Parathyroid adenoma (tissue), 2 donors: Measurements from ENCODE around the gene MBOAT7.

Experiments
- H2AFZ ChIP-seq: fragments of 300-600 bp; sonication (generic); one replicate; pipeline ENCODE4 v1.7.0; 2017; ENCODE audit warnings: antibody characterized with exemption, mild to moderate bottlenecking
- H3K27ac ChIP-seq: fragments of 300-600 bp; sonication (generic); one replicate; pipeline ENCODE4 v1.7.0; 2017
- H3K27me3 ChIP-seq: fragments of 300-600 bp; sonication (generic); one replicate; pipeline ENCODE4 v1.7.0; 2017; ENCODE audit warnings: low read length; ENCODE audit not compliant: control insufficient read depth, insufficient read depth
- H3K36me3 ChIP-seq: fragments of 300-600 bp; sonication (generic); one replicate; pipeline ENCODE4 v1.7.0; 2017; ENCODE audit warnings: low read length; ENCODE audit not compliant: control insufficient read depth, insufficient read depth
- H3K4me1 ChIP-seq: fragments of 300-600 bp; sonication (generic); one replicate; pipeline ENCODE4 v1.7.0; 2017; ENCODE audit warnings: control low read depth
- H3K4me2 ChIP-seq: fragments of 300-600 bp; sonication (generic); one replicate; pipeline ENCODE4 v1.7.0; 2017; ENCODE audit warnings: low read length
- H3K4me3 ChIP-seq: fragments of 300-600 bp; sonication (generic); one replicate; pipeline ENCODE4 v1.7.0; 2017; ENCODE audit warnings: low read depth, low read length
- H3K79me2 ChIP-seq: fragments of 300-600 bp; sonication (generic); one replicate; pipeline ENCODE4 v1.7.0; 2017; ENCODE audit warnings: control low read depth
- H3K9ac ChIP-seq: fragments of 300-600 bp; sonication (generic); one replicate; pipeline ENCODE4 v1.7.0; 2017; ENCODE audit warnings: mild to moderate bottlenecking
- H3K9me3 ChIP-seq: fragments of 300-600 bp; sonication (generic); one replicate; pipeline ENCODE4 v1.7.0; 2017; ENCODE audit warnings: low read length; ENCODE audit not compliant: control insufficient read depth
- CTCF ChIP-seq: fragments of 300-600 bp; sonication (generic); IDR thresholded peaks from one replicate; pipeline ENCODE4 v1.7.0; 2017; ENCODE audit warnings: antibody characterized with exemption, mild to moderate bottlenecking
- donor health status: primary hyperparathyroidism.

MBOAT7 gene

GRCh38 chr19:54158812-54159351, 30.5 kb downstream of the MBOAT7 start:
- H3K9me3 ChIP-seq, result no peaks in the 10 kb centered on the region
- H3K4me2 ChIP-seq, result peak overlapping the region; percentile 68
- peaks cover 3% of the 10 kb centered on the region for H3K79me2 ChIP-seq
- H3K36me3 ChIP-seq, result no peaks in the 10 kb centered on the region
- TF ChIP-seq CTCF, result no peak
- H3K27me3 ChIP-seq, result no peaks in the 10 kb centered on the region
- peak overlapping the region; percentile 95 for H3K27ac ChIP-seq
- H2AFZ ChIP-seq, result peak overlapping the region; percentile 95
- peak overlapping the region; percentile 88 for H3K4me3 ChIP-seq
- H3K9ac ChIP-seq, result peak overlapping the region; percentile 40
- H3K4me1 ChIP-seq, result peaks cover 13% of the 10 kb centered on the region

DNA sequence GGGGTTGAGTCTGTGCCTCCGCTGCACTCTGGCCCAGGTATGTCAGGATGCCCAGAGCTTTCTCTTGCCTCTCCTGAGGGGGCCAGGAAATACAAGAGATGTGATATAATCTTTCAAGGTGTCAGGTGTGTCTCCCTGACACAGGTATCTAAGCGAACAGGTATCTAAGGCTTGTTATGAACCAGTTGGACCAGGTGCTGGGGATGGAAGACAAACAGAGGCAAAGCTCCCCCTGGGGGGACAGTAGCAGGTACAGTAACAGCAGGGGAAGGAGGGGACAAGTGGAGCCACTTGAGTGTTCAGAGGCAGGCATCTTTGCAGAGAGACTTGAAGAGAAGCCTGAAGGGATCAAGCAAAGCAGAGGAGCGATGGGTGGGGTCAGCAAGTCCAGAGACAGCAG, 32.4 kb downstream of the MBOAT7 start:
- H3K27me3 ChIP-seq, result no peaks in the 10 kb centered on the region
- H3K4me3 ChIP-seq, result no peak overlapping the region
- no peaks in the 10 kb centered on the region for H3K9me3 ChIP-seq
- H3K9ac ChIP-seq, result no peak overlapping the region
- H3K79me2 ChIP-seq, result peaks cover 3% of the 10 kb centered on the region
- no peak overlapping the region for H3K4me2 ChIP-seq
- peaks cover 13% of the 10 kb centered on the region for H3K4me1 ChIP-seq
- H2AFZ ChIP-seq, result no peak overlapping the region
- no peaks in the 10 kb centered on the region for H3K36me3 ChIP-seq
- no peak for TF ChIP-seq CTCF
- no peak overlapping the region for H3K27ac ChIP-seq

DNA sequence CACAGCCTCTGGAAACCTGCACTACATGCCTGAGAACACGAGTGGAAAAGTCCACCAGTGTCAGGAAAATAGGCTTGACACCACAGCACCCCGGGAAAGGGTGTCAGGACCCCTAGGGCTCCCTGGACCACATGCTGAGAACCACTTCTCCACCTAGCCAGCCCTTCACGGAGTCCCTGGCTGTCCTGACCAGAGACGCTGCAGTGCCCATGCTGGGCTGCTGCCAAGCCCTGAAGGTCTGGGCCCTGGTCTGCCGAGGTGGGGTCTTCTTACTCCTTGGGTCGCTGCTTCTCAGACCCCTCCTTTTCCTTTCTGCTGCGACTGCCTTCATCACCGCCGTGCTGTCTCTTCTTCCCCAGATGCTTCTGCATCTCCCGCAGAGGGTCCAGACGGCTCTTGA, 32.9 kb downstream of the MBOAT7 start:
- Histone ChIP-seq H3K36me3 (no peaks in the 10 kb centered on the region), H3K4me3 (no peak overlapping the region), H3K9me3 (no peaks in the 10 kb centered on the region), H3K27me3 (no peaks in the 10 kb centered on the region), H3K4me1 (peaks cover 13% of the 10 kb centered on the region), H3K4me2 (no peak overlapping the region), H3K27ac (no peak overlapping the region), H3K9ac (no peak overlapping the region), H3K79me2 (peaks cover 3% of the 10 kb centered on the region), H2AFZ (no peak overlapping the region)
- no peak for TF ChIP-seq CTCF

GRCh38 chr19:54155694-54156093, 33.7 kb downstream of the MBOAT7 start:
- Histone ChIP-seq H3K27me3 (no peaks in the 10 kb centered on the region), H3K4me1 (peaks cover 12% of the 10 kb centered on the region), H3K9ac (no peak overlapping the region), H3K9me3 (no peaks in the 10 kb centered on the region), H3K36me3 (no peaks in the 10 kb centered on the region), H3K4me3 (no peak overlapping the region), H3K27ac (no peak overlapping the region), H2AFZ (no peak overlapping the region), H3K79me2 (peaks cover 3% of the 10 kb centered on the region), H3K4me2 (no peak overlapping the region)
- TF ChIP-seq CTCF, result no peak

- Histone ChIP-seq H3K9ac (no peak overlapping the region), H3K27me3 (no peaks in the 10 kb centered on the region), H3K79me2 (peaks cover 3% of the 10 kb centered on the region), H3K9me3 (no peaks in the 10 kb centered on the region), H3K4me3 (no peak overlapping the region), H3K27ac (no peak overlapping the region), H3K4me2 (no peak overlapping the region), H2AFZ (no peak overlapping the region), H3K36me3 (no peaks in the 10 kb centered on the region), H3K4me1 (peaks cover 5% of the 10 kb centered on the region)
- no peak for TF ChIP-seq CTCF
These were observed 34.6 kb downstream of the MBOAT7 start for GRCh38 chr19:54154603-54155345.
